Astrocyte of the spinal cord (primary cell): ENCODE measurements around the gene SLN.
A peak's percentile ranks its signal among the peaks of the same experiment; 100 is the strongest.

Experiments used
- DNase-seq: peaks from one replicate; pipeline ENCODE4 v3.0.0; 2011; ENCODE audit warnings: low read depth, low spot score
- H3K4me3 ChIP-seq: 2 replicates; pipeline ENCODE4 v1.5.1; 2011; ENCODE audit warnings: low read depth, mild to moderate bottlenecking, low read length, moderate library complexity
- CTCF ChIP-seq: IDR thresholded peaks from 2 replicates; pipeline ENCODE4 v1.5.1; 2012; ENCODE audit warnings: low read depth, mild to moderate bottlenecking, low read length, inconsistent platforms
- in situ Hi-C: cut with HindIII; loops from 2 replicates; pipeline ENCODE4 v1.10.0; 2017; ENCODE audit warnings: low sequenced_read_pairs

SLN gene

GRCh38 chr11:107721207-107721606, 9.4 kb upstream of the SLN start:
- DNase-seq, result no peak
- in situ Hi-C loops, result no loop called here
- no peak for TF ChIP-seq CTCF
- no peak overlapping the region for H3K4me3 ChIP-seq

GRCh38 chr11:107720303-107720774, 8.5 kb upstream of the SLN start:
- TF ChIP-seq CTCF, result no peak
- DNase-seq, result no peak
- in situ Hi-C loops, result no loop called here

GRCh38 chr11:107719557-107720302, 7.9 kb upstream of the SLN start:
- no peak for DNase-seq
- in situ Hi-C loops, result no loop called here
- no peak for TF ChIP-seq CTCF
- H3K4me3 ChIP-seq, result no peak overlapping the region

More at GRCh38 chr11:107720303-107720774, 8.5 kb upstream of the SLN start:
- H3K4me3 ChIP-seq, result no peak overlapping the region

GRCh38 chr11:107719073-107719472, 7.2 kb upstream of the SLN start:
- in situ Hi-C loops, result no loop called here
- H3K4me3 ChIP-seq, result no peak overlapping the region
- no peak for DNase-seq
- TF ChIP-seq CTCF, result no peak

- in situ Hi-C loops, result no loop called here
- DNase-seq, result peak; percentile 31
These were observed 5.2 kb upstream of the SLN start for GRCh38 chr11:107716884-107717532.

GRCh38 chr11:107713009-107713408, 1.2 kb upstream of the SLN start:
- in situ Hi-C loops, result no loop called here
- no peak for DNase-seq
- TF ChIP-seq CTCF, result no peak
- no peak overlapping the region for H3K4me3 ChIP-seq

More at GRCh38 chr11:107716884-107717532, 5.2 kb upstream of the SLN start:
- H3K4me3 ChIP-seq, result no peak overlapping the region
- TF ChIP-seq CTCF, result no peak
